HepG2 (cell line): ENCODE data around the gene PRPF4. TPM values are rescaled to one million over a fixed set of nuclear protein-coding genes. Genes with fewer than 3 reads are reported as not detected.

ENCODE experiments used
- BORCS8-MEF2B ChIP-seq: sonication (generic); formaldehyde crosslinking; IDR thresholded peaks from 2 replicates; pipeline ENCODE4 v1.8.0; 2022; ENCODE audit warnings: mild to moderate bottlenecking, missing genetic modification reagents
- KDM1A ChIP-seq: IDR thresholded peaks from 2 replicates; pipeline ENCODE4 v1.6.1; 2016; ENCODE audit warnings: missing compliant biosample characterization
- KDM2A ChIP-seq: sonication (generic); formaldehyde crosslinking; IDR thresholded peaks from 2 replicates; pipeline ENCODE4 v1.4.0; 2020; ENCODE audit warnings: low read depth, missing genetic modification reagents, borderline replicate concordance
- NR2F6 ChIP-seq, 2 experiments: IDR thresholded peaks; 2 replicates each; pipeline ENCODE4 v1.6.1; 2016; ENCODE audit warnings: antibody characterized with exemption in 1 of 2, mild to moderate bottlenecking in 1 of 2
- PAX8 ChIP-seq: sonication (generic); formaldehyde crosslinking; IDR thresholded peaks from 2 replicates; pipeline ENCODE4 v1.8.0; 2022; ENCODE audit warnings: mild to moderate bottlenecking, missing genetic modification reagents, borderline replicate concordance
- PCBP1 ChIP-seq: fragments of 200-400 bp; formaldehyde crosslinking; IDR thresholded peaks from 2 replicates; pipeline ENCODE4 v1.6.1; 2017; ENCODE audit warnings: mild to moderate bottlenecking, low read depth, low read length, borderline replicate concordance
- PLRG1 ChIP-seq: fragments of 450-650 bp; conservative IDR thresholded peaks from 2 replicates; pipeline ENCODE4 v1.6.1; 2016
- RAD21 ChIP-seq: fragments of 450-650 bp; formaldehyde crosslinking; IDR thresholded peaks from 2 replicates; pipeline ENCODE4 v1.5.0; 2020; ENCODE audit warnings: mild to moderate bottlenecking
- REL ChIP-seq: sonication (generic); formaldehyde crosslinking; conservative IDR thresholded peaks from 2 replicates; pipeline ENCODE4 v1.8.0; 2022; ENCODE audit warnings: mild to moderate bottlenecking, missing genetic modification reagents, moderate library complexity
- SAP130 ChIP-seq: IDR thresholded peaks from 2 replicates; pipeline ENCODE4 v1.6.1; 2016; ENCODE audit warnings: low read depth
- TARDBP ChIP-seq: sonication (generic); formaldehyde crosslinking; IDR thresholded peaks from 2 replicates; pipeline ENCODE4 v1.8.0; 2022; ENCODE audit warnings: mild to moderate bottlenecking, missing genetic modification reagents
- ZFP36L2 ChIP-seq: sonication (generic); formaldehyde crosslinking; IDR thresholded peaks from 2 replicates; pipeline ENCODE4 v1.4.0; 2020; ENCODE audit warnings: missing genetic modification reagents
- ZNF747 ChIP-seq: sonication (generic); formaldehyde crosslinking; IDR thresholded peaks from 2 replicates; pipeline ENCODE4 v1.8.1; 2023; ENCODE audit warnings: missing genetic modification reagents, mild to moderate bottlenecking, borderline replicate concordance
- polyA plus RNA-seq, 8 experiments: library from polyadenylated mRNA; depleted of rRNA in 3 of 8; stranded (reverse) in 7 of 8; unstranded in 1 of 8; fragments of >200 nt; fragmentation: Illumina TruSeq in 4 of 8; extraction: Trizol in 4 of 8; gene quantifications; 2 replicates each; pipeline versions ENCODE4 v1.2.1 to v1.2.3, GENCODE V29; 2011 to 2016; ENCODE audit warnings: low read depth in 4 of 8, missing spikeins in 1 of 8, mixed read lengths in 1 of 8; ENCODE audit not compliant: insufficient read depth in 1 of 8
- total RNA-seq, 5 experiments: library from RNA; depleted of rRNA; stranded (reverse); fragments of >200 nt; fragmentation: Illumina TruSeq; extraction: Trizol; gene quantifications; 2 replicates each; pipeline ENCODE4 v1.2.3, GENCODE V29; 2016; ENCODE audit warnings: low read depth in 1 of 5
- TF ChIP-seq, protein P1 (sequence below): IDR thresholded peaks from 2 replicates; pipeline ENCODE4 v1.6.1; 2012; ENCODE audit warnings: low read length, improper control_type of control experiment
- TF ChIP-seq, protein P2 (sequence below), 2 experiments: IDR thresholded peaks; 2 replicates each; pipeline ENCODE4 v1.6.1; 2011 to 2012; ENCODE audit warnings: low read length in 2 of 2, borderline replicate concordance in 1 of 2, low read depth in 1 of 2, mild to moderate bottlenecking in 1 of 2, moderate library complexity in 1 of 2
- TF ChIP-seq, protein P3 (sequence below): fragments of 450-650 bp; IDR thresholded peaks from 2 replicates; pipeline ENCODE4 v1.6.1; 2017; ENCODE audit warnings: mild to moderate bottlenecking

Gene PRPF4
- total and polyA plus RNA-seq, 2 of the 13 experiments (the other 11 are each of a cell fraction or from before 2014, with no cell fraction given) = 10.3 to 49.0 TPM

DNA sequence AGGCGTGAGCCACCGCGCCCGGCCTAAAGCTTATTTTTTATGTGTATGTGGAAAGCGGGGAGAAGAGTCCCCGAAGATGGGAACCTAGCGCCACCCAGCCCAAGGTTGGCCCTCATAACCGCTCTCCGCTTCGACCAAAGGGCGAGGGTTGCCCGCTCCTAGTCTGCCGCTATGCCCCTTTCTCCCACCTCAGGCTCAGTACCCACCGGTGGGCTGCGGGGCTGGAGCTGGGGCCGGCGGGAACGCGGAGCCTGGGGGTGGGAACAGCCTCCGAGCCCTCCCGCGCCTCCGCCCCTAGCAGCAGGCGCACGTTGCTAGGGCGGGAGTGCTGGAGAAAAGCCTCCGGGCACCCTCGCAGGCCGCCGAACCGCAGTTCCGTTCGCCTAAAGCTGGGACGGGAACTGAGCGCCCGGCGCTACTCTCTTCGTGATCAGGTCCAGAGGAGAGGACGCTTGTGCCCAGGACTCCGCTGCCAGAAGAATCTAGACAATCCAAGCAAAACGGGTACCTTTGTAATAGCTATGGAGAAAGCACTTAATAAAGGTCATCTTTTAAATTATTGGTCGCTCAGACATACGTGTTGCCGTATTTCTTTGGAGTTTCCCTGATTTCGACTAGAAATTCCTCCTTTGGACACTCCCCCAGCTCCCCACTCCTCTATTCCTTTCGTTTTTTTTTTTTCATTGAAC is 64.7 kb downstream of the PRPF4 start, which contains the start of gene WDR31 (continued):
- TF ChIP-seq PAX8 (CRISPR knock-in tag) (0 out of 2 replicates have a peak, but pooled peaks have one; percentile 35), PLRG1 (no peak), TARDBP (CRISPR knock-in tag) (peak; percentile 81; the same call in 1 of the 2 replicates), KDM1A (CRISPR knock-in tag) (peak; percentile 62), BORCS8-MEF2B (peak; percentile 71), ZFP36L2 (no peak), NR2F6 (IDR thresholded peaks at IDR 0.05) (no peak), NR2F6 (CRISPR knock-in tag; IDR thresholded peaks at IDR 0.05) (peak; percentile 61; the same call in 1 of the 2 replicates), REL (0 out of 2 replicates have a peak, but pooled peaks have one; percentile 46), ZNF747 (CRISPR knock-in tag) (peak; percentile 92), RAD21 (CRISPR knock-in tag) (peak; percentile 58), PCBP1 (no peak), SAP130 (CRISPR knock-in tag) (peak; percentile 97), KDM2A (CRISPR knock-in tag) (peak; percentile 97)
- TF ChIP-seq, protein P1, sequence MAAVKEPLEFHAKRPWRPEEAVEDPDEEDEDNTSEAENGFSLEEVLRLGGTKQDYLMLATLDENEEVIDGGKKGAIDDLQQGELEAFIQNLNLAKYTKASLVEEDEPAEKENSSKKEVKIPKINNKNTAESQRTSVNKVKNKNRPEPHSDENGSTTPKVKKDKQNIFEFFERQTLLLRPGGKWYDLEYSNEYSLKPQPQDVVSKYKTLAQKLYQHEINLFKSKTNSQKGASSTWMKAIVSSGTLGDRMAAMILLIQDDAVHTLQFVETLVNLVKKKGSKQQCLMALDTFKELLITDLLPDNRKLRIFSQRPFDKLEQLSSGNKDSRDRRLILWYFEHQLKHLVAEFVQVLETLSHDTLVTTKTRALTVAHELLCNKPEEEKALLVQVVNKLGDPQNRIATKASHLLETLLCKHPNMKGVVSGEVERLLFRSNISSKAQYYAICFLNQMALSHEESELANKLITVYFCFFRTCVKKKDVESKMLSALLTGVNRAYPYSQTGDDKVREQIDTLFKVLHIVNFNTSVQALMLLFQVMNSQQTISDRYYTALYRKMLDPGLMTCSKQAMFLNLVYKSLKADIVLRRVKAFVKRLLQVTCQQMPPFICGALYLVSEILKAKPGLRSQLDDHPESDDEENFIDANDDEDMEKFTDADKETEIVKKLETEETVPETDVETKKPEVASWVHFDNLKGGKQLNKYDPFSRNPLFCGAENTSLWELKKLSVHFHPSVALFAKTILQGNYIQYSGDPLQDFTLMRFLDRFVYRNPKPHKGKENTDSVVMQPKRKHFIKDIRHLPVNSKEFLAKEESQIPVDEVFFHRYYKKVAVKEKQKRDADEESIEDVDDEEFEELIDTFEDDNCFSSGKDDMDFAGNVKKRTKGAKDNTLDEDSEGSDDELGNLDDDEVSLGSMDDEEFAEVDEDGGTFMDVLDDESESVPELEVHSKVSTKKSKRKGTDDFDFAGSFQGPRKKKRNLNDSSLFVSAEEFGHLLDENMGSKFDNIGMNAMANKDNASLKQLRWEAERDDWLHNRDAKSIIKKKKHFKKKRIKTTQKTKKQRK = no peak
- TF ChIP-seq, protein P2, sequence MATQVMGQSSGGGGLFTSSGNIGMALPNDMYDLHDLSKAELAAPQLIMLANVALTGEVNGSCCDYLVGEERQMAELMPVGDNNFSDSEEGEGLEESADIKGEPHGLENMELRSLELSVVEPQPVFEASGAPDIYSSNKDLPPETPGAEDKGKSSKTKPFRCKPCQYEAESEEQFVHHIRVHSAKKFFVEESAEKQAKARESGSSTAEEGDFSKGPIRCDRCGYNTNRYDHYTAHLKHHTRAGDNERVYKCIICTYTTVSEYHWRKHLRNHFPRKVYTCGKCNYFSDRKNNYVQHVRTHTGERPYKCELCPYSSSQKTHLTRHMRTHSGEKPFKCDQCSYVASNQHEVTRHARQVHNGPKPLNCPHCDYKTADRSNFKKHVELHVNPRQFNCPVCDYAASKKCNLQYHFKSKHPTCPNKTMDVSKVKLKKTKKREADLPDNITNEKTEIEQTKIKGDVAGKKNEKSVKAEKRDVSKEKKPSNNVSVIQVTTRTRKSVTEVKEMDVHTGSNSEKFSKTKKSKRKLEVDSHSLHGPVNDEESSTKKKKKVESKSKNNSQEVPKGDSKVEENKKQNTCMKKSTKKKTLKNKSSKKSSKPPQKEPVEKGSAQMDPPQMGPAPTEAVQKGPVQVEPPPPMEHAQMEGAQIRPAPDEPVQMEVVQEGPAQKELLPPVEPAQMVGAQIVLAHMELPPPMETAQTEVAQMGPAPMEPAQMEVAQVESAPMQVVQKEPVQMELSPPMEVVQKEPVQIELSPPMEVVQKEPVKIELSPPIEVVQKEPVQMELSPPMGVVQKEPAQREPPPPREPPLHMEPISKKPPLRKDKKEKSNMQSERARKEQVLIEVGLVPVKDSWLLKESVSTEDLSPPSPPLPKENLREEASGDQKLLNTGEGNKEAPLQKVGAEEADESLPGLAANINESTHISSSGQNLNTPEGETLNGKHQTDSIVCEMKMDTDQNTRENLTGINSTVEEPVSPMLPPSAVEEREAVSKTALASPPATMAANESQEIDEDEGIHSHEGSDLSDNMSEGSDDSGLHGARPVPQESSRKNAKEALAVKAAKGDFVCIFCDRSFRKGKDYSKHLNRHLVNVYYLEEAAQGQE (IDR thresholded peaks at IDR 0.05; ENCODE audit: borderline replicate concordance in 1 of 2, low read depth in 1 of 2, low read length in 2 of 2) = peak in 1 of 2 experiments; percentile 29; a peak in 1 of 4 replicates
- TF ChIP-seq, protein P3, sequence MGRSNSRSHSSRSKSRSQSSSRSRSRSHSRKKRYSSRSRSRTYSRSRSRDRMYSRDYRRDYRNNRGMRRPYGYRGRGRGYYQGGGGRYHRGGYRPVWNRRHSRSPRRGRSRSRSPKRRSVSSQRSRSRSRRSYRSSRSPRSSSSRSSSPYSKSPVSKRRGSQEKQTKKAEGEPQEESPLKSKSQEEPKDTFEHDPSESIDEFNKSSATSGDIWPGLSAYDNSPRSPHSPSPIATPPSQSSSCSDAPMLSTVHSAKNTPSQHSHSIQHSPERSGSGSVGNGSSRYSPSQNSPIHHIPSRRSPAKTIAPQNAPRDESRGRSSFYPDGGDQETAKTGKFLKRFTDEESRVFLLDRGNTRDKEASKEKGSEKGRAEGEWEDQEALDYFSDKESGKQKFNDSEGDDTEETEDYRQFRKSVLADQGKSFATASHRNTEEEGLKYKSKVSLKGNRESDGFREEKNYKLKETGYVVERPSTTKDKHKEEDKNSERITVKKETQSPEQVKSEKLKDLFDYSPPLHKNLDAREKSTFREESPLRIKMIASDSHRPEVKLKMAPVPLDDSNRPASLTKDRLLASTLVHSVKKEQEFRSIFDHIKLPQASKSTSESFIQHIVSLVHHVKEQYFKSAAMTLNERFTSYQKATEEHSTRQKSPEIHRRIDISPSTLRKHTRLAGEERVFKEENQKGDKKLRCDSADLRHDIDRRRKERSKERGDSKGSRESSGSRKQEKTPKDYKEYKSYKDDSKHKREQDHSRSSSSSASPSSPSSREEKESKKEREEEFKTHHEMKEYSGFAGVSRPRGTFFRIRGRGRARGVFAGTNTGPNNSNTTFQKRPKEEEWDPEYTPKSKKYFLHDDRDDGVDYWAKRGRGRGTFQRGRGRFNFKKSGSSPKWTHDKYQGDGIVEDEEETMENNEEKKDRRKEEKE = no peak
